HG03064 (cell line): Measurements from ENCODE around the gene PEX5L.
"Not testable (repeated sequence)": the region's sequence is repeated elsewhere in the genome, so short reads cannot be mapped to it uniquely, and the experiment has no call there.

Experiments used
- ATAC-seq: cut with Tn5 transposase; IDR thresholded peaks from one replicate; pipeline ENCODE4 v1.9.1; 2021; ENCODE audit warnings: low read depth; ENCODE audit not compliant: unreplicated experiment

The PEX5L gene, protein sequence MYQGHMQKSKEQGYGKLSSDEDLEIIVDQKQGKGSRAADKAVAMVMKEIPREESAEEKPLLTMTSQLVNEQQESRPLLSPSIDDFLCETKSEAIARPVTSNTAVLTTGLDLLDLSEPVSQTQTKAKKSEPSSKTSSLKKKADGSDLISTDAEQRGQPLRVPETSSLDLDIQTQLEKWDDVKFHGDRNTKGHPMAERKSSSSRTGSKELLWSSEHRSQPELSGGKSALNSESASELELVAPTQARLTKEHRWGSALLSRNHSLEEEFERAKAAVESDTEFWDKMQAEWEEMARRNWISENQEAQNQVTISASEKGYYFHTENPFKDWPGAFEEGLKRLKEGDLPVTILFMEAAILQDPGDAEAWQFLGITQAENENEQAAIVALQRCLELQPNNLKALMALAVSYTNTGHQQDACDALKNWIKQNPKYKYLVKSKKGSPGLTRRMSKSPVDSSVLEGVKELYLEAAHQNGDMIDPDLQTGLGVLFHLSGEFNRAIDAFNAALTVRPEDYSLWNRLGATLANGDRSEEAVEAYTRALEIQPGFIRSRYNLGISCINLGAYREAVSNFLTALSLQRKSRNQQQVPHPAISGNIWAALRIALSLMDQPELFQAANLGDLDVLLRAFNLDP

GRCh38 chr3:180036671-180037455 lies at the start of gene PEX5L:
Gene PEX5L, minus strand, starts transcription at chr3:180036937. Its CDS starts 338 bp downstream, at chr3:180036599.
- ATAC-seq = peak; percentile 77

- no peak for ATAC-seq
Measured at GRCh38 chr3:180085122-180085710, 48.5 kb upstream of the PEX5L start.

DNA sequence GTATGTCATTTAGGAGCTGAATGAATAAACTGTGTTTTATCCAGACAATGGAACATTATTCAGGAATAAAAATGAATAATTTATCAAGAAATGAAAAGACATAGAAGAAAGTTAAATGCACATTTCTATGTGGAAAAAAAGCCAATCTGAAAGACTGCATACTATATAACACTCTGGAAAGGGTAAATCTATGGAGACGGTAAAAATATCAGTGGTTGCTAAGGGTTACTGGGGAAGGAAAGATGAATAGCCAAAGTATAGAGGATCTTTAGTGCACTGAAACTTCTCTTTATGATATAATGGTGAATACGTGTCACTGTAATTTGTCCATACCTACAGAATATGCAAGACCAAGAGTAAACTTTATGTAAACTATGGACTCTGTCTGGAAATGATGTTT lies 46.0 kb upstream of the PEX5L start:
- no peak for ATAC-seq

DNA sequence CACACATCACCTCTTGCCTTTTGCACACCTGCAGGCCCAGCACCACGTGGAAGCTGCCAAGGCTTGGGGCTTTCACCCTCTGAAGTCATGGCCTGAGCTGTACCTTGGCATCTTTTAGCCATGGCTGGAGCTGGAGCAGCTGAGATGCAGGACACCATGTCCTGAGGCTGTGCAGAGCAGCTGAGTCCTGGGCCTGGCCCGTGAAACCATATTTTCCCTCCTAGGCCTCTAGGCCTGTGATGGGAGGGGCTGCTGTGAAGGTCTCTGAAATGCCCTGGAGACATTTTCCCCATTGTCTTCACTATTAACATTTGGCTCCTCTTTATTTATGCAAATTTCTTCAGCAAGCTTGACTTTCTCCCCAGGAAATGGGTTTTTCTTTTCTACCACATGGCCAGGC lies 41.9 kb upstream of the PEX5L start:
- no peak for ATAC-seq

- no peak for ATAC-seq
Measured at GRCh38 chr3:180073561-180073960, 36.8 kb upstream of the PEX5L start.

GRCh38 chr3:180072786-180073185 lies 36.0 kb upstream of the PEX5L start:
- ATAC-seq = no peak

DNA sequence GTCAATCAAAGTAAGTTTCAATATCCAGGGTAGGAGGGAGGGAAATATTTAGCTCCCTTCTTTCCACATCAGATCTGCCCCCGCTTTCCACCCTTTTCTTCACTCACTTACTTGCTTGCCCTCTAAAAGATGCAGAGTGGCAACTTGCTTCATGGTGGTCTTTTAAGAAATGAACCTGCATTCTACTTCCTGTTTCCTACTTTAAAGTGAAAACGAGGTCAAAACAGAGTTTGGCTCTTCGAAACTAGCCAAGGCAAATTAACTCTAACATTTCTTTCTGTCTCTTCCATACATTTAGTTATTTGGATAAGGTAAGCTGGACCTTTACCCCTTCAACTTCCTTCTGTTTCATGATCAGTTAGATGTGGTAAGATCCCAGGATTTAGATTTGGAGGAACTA lies 34.2 kb upstream of the PEX5L start:
- ATAC-seq = no peak

DNA sequence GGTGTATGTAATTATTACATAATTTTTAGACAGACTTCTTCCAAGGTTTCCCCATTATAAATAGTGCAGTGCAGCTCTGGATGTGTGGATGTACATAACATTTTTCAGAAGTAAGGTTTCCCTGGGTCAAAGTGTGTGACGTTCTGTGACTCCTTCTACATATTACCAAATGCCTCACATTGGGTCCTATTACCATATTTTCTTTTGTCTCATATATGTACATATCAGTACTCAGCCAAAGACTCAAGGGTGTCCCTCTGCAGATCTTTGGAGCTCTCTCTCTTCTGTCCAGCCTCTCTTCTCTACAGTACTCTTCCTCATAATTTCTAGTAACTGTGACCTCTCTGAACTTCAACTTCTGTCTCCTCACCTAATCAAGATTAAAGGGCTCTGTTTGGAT lies 31.3 kb upstream of the PEX5L start:
- no peak for ATAC-seq

DNA sequence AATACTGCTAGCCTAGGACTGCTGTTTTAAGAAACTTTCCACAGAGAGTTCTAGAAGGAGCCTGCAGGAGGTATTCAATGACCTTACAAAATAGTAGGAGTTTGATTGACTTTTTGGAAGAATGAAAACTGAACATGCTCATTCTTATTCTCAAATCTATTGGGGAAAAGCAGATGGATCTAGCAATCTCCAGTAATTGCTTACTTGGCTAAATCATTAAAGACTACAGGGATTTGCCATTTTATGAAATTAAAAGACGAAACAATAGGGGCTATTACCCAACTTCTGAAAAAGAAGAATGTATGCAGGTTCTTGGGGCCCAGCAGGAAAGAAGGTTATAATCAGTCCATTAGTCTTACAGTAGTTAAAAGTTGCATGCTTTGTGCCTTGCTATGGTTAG lies 29.9 kb upstream of the PEX5L start:
- no peak for ATAC-seq

DNA sequence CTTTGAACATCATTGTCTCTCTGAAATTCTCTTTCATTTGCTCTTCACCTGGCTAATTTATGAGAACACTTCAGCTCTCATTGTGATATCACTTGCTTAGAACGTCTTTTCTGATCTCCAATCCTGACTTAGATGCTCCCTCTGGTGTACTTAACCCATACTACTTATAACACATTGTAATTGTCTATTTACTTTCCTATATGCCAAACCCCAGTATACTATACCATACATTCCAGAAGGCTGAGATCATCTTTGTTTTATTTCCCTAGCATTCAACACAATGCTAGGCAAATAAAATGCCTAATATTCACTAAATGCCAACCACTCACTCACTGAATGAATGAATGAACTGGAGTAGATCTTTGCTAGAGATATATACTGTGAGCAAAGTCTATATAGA lies 27.0 kb upstream of the PEX5L start:
- ATAC-seq = no peak

GRCh38 chr3:180062771-180063170 lies 26.0 kb upstream of the PEX5L start:
- no peak for ATAC-seq

DNA sequence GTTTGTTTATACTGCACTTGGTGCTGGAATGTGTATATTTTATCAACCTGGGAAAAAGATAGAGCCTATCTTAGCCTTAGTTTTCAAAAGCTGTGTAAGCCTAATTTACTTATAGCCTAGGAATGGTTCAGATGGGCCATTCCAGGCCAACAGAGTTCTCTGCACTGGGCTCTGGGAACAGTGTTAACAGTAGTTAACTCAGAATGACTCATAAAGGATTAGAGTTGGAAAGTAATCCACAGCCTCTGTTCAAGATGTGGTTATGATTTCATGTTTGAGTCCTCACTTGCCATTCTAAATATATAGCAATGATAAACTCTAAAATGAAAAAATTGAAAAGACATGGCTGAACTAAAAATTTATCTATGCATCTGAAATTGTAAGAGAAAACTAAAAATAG lies 22.6 kb upstream of the PEX5L start:
- no peak for ATAC-seq

- ATAC-seq = no peak
Measured at GRCh38 chr3:180058238-180058637, 21.5 kb upstream of the PEX5L start.

GRCh38 chr3:180055656-180056055 lies 18.9 kb upstream of the PEX5L start:
- ATAC-seq = not testable (repeated sequence)

GRCh38 chr3:180049391-180049790 lies 12.7 kb upstream of the PEX5L start:
- no peak for ATAC-seq

DNA sequence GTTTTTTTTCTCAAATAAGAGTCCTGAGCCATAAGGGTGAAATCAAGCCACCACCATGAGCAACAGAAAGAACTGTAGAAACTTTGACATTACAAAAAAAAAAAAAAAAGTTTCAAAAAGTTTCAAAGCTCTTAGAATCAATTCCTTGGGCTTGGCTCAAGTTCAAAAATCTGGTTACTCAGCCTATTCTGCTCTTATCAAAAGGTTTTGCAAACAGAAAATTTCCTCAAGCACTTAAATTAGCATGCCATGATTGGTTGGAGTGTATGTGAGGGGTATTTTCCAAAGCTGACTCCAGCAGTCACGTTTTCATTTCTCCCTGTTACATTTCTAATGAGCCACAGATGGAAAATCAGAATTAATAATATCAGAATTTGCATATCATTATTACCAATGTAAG lies 12.1 kb upstream of the PEX5L start:
- ATAC-seq = no peak

DNA sequence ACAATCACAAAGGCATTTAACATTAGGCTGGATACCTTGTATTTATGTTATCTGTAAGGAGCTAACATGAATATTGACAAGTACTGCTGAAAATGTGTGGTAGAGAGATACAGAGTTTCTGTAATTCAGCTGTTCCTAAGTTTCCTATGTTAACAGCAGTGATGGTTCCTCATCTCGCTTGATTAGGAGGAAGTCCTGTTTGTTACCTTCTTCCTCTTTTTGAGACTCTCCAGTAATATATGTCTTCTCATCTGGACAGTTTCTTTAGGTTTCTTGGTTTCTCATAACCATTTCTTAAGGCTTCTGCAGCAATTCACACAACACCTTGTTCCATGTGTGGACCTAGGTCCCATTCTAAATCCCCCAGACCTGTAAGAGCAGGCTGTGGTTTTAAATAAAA lies 11.4 kb upstream of the PEX5L start:
- peak; percentile 91 for ATAC-seq

DNA sequence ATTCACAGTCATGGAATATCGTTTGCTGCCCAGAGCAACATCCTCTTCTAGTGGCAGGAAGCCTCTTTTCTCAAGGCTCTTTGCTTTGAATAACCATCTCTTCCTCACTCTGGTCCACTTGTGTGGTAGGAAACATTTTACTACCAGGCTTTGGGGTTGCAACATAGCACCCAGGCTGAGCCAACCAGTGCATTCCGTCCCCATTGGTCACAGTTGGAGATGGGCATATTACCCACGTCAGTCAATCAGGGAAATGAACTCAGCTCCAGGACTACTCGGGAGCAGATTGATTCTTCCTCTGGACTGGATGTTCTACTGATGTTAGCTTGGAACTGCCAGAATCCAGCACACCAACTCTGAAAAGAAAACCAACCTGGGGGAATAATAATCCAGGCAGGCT lies 4.2 kb upstream of the PEX5L start:
- no peak for ATAC-seq

- ATAC-seq = peak; percentile 38
Measured at GRCh38 chr3:180036092-180036670, 556 bp downstream of the PEX5L start.

GRCh38 chr3:180026997-180027396 lies 9.7 kb downstream of the PEX5L start:
- ATAC-seq = no peak

GRCh38 chr3:180018543-180018942 lies 18.2 kb downstream of the PEX5L start:
- peak; percentile 69 for ATAC-seq
